CD4-positive, alpha-beta T cell (primary cell): ENCODE measurements around the gene COL4A2. TPM values are rescaled to one million over a fixed set of nuclear protein-coding genes. Genes with fewer than 3 reads are reported as not detected.

Source experiments
- ATAC-seq: fragments of 200-7000 bp; cut with Tn5 transposase; one replicate; pipeline ENCODE4 v1.10.0; 2022; ENCODE audit warnings: mild to moderate bottlenecking; ENCODE audit not compliant: poor library complexity
- CTCF ChIA-PET: fragments of 350-600 bp; sonication (Branson Sonifier 250); formaldehyde crosslinking; loops from one replicate; lab custom pipeline; 2021; ENCODE audit warnings: antibody characterized with exemption, inconsistent platforms; lab: Charles Lee
- POLR2A ChIA-PET: fragments of 350-600 bp; sonication (Branson Sonifier 250); formaldehyde crosslinking; loops from one replicate; lab custom pipeline; 2021; ENCODE audit warnings: antibody characterized with exemption, inconsistent platforms; lab: Charles Lee
- DNase-seq, 14 experiments: peaks; one replicate each; pipeline ENCODE4 v3.0.0-alpha.2; 2013 to 2020; ENCODE audit warnings: mixed read lengths in 2 of 14
- H3K27ac ChIP-seq, 2 donors: one replicate each; pipeline versions ENCODE4 v1.5.1 to v1.7.0; 2013; ENCODE audit warnings: low read length in 2 of 2, low read depth in 1 of 2, mild to moderate bottlenecking in 1 of 2
- H3K27me3 ChIP-seq, 2 experiments: 1 replicate in 1 of 2; 2 replicates in 1 of 2; pipeline versions ENCODE4 v1.6.1 to v1.7.0; 2013; ENCODE audit warnings: low read length in 2 of 2, control low read depth in 1 of 2, mild to moderate bottlenecking in 1 of 2, moderate library complexity in 1 of 2; ENCODE audit not compliant: insufficient read depth in 2 of 2, control insufficient read depth in 1 of 2
- H3K36me3 ChIP-seq: one replicate; pipeline ENCODE4 v1.6.1; 2013; ENCODE audit warnings: low read length, control low read depth; ENCODE audit not compliant: insufficient read depth
- H3K4me1 ChIP-seq: one replicate; pipeline ENCODE4 v1.6.1; 2013; ENCODE audit warnings: low read length, control low read depth; ENCODE audit not compliant: insufficient read depth
- H3K4me3 ChIP-seq: one replicate; pipeline ENCODE4 v1.5.1; 2013; ENCODE audit warnings: mild to moderate bottlenecking, low read length, moderate library complexity
- H3K9me3 ChIP-seq, 2 experiments: 1 replicate in 1 of 2; 2 replicates in 1 of 2; pipeline versions ENCODE4 v1.6.1 to v1.7.0; 2013; ENCODE audit warnings: low read length in 2 of 2, mild to moderate bottlenecking in 2 of 2, control low read depth in 1 of 2, moderate library complexity in 1 of 2; ENCODE audit not compliant: control insufficient read depth in 1 of 2, insufficient read depth in 1 of 2
- H3K27ac Mint-ChIP-seq: one replicate; pipeline ENCODE4 v1.8.0; 2020; ENCODE audit warnings: mixed read lengths
- H3K27me3 Mint-ChIP-seq: one replicate; pipeline ENCODE4 v1.8.0; 2021; ENCODE audit warnings: mixed read lengths
- H3K36me3 Mint-ChIP-seq: one replicate; pipeline ENCODE4 v1.8.0; 2021; ENCODE audit warnings: low read depth, mixed read lengths
- H3K4me1 Mint-ChIP-seq: one replicate; pipeline ENCODE4 v1.8.0; 2021; ENCODE audit warnings: low read depth, mixed read lengths
- H3K4me3 Mint-ChIP-seq: one replicate; pipeline ENCODE4 v1.8.0; 2020; ENCODE audit warnings: mild to moderate bottlenecking, mixed read lengths
- H3K9me3 Mint-ChIP-seq: one replicate; pipeline ENCODE4 v1.8.0; 2020; ENCODE audit warnings: mixed read lengths
- intact Hi-C, 2 experiments: fragments of 100-400 bp; cut with DNase I in 1 of 2; cut with micrococcal nuclease in 1 of 2; formaldehyde crosslinking; loops; one replicate each; pipeline versions ENCODE4 v1.15.1 to v1.9.0; 2023 to 2025; cut with DNase I, micrococcal nuclease
- total RNA-seq, 174 experiments: library from RNA in 2 of 174; stranded (reverse) in 2 of 174; gene quantifications; one replicate each; pipeline ENCODE4 v1.2.3 and lab custom pipeline; 2021 to 2026
- TF ChIP-seq, protein P1 (sequence below): fragments of 200-600 bp; IDR thresholded peaks from one replicate; pipeline ENCODE4 v1.8.0; 2022; ENCODE audit warnings: antibody characterized with exemption, mild to moderate bottlenecking

The COL4A2 gene
- total RNA-seq, 2 experiments from 2014 or later, result not detected

- H3K4me1 ChIP-seq, result peaks cover 25% of the 10 kb centered on the region
- no peaks in the 10 kb centered on the region for H3K36me3 Mint-ChIP-seq
- H3K36me3 ChIP-seq, result no peaks in the 10 kb centered on the region
- no peaks in the 10 kb centered on the region for H3K9me3 ChIP-seq
- H3K4me3 ChIP-seq, result no peak overlapping the region
- ATAC-seq, result no peak
- H3K27ac ChIP-seq, result no peak overlapping the region
- intact Hi-C loops, result no loop called here
- H3K27me3 ChIP-seq, result no peaks in the 10 kb centered on the region
- H3K27me3 Mint-ChIP-seq, result no peaks in the 10 kb centered on the region
- DNase-seq, result peak in 2 of 14 experiments; percentile 20 to 31
- no peak overlapping the region for H3K4me3 Mint-ChIP-seq
- POLR2A ChIA-PET, result no interaction called here
- CTCF ChIA-PET, result no interaction called here
- no peaks in the 10 kb centered on the region for H3K9me3 Mint-ChIP-seq
- peaks cover 29% of the 10 kb centered on the region for H3K4me1 Mint-ChIP-seq
- TF ChIP-seq, protein P1, sequence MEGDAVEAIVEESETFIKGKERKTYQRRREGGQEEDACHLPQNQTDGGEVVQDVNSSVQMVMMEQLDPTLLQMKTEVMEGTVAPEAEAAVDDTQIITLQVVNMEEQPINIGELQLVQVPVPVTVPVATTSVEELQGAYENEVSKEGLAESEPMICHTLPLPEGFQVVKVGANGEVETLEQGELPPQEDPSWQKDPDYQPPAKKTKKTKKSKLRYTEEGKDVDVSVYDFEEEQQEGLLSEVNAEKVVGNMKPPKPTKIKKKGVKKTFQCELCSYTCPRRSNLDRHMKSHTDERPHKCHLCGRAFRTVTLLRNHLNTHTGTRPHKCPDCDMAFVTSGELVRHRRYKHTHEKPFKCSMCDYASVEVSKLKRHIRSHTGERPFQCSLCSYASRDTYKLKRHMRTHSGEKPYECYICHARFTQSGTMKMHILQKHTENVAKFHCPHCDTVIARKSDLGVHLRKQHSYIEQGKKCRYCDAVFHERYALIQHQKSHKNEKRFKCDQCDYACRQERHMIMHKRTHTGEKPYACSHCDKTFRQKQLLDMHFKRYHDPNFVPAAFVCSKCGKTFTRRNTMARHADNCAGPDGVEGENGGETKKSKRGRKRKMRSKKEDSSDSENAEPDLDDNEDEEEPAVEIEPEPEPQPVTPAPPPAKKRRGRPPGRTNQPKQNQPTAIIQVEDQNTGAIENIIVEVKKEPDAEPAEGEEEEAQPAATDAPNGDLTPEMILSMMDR, result no peak
- no peak overlapping the region for H3K27ac Mint-ChIP-seq
Observed at GRCh38 chr13:110521946-110522345, 214.9 kb downstream of the COL4A2 start.

DNA sequence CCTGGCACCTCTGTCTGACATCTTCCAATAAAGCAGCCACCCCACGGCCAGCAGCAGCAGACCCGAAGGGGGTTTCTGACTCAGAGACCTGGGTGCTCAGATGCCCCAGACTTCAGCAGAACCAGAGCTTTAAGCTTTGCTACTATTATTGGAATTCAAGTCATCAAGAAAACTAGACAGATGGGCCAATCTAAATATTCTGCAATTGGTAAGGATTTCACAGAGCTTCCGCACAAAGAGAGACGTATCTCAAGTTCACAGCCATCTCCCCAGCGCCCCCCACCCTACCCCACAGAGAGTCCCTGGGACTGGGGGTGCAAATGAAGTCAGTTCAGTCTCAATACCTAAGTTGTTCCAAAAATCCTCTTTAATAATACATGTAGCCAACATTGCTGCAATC is 215.6 kb downstream of the COL4A2 start:
- no peak overlapping the region for H3K27ac ChIP-seq
- H3K9me3 Mint-ChIP-seq, result no peaks in the 10 kb centered on the region
- intact Hi-C loops, result no loop called here
- TF ChIP-seq, protein P1, result no peak
- H3K4me1 Mint-ChIP-seq, result peaks cover 29% of the 10 kb centered on the region
- H3K4me1 ChIP-seq, result peaks cover 25% of the 10 kb centered on the region
- DNase-seq (no peak), ATAC-seq (no peak)
- no peak overlapping the region for H3K4me3 ChIP-seq
- H3K27me3 ChIP-seq, result no peaks in the 10 kb centered on the region
- H3K27ac Mint-ChIP-seq, result peak overlapping the region; percentile 44
- H3K9me3 ChIP-seq, result no peaks in the 10 kb centered on the region
- no peak overlapping the region for H3K4me3 Mint-ChIP-seq
- ChIA-PET POLR2A (no interaction called here), CTCF (no interaction called here)
- H3K36me3 ChIP-seq, result no peaks in the 10 kb centered on the region
- H3K27me3 Mint-ChIP-seq, result no peaks in the 10 kb centered on the region
- H3K36me3 Mint-ChIP-seq, result no peaks in the 10 kb centered on the region

DNA sequence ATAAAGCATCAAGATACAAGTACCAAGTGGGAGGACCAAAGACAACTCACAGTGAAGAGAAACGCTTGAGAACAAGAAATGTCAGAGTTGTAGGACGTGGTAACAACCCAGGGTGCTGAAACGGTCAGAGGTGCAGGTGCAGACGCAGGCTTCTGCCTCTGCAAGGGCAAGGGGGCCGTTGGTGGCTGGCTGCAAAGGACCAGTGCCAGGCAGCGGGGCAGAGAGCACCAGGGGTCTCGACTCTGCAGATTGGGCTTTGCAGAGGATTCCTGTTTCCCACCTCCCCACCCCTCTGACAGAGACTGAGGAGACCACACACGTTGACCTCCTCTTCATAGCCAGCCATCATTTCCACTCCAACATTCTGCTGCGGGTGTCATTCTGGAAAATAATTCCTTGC is 216.1 kb downstream of the COL4A2 start:
- no peak for DNase-seq
- H3K36me3 ChIP-seq, result no peaks in the 10 kb centered on the region
- intact Hi-C loops, result no loop called here
- no peaks in the 10 kb centered on the region for H3K9me3 ChIP-seq
- peaks cover 25% of the 10 kb centered on the region for H3K4me1 ChIP-seq
- H3K27me3 ChIP-seq, result no peaks in the 10 kb centered on the region
- no peak overlapping the region for H3K4me3 ChIP-seq
- H3K36me3 Mint-ChIP-seq, result no peaks in the 10 kb centered on the region
- peaks cover 29% of the 10 kb centered on the region for H3K4me1 Mint-ChIP-seq
- H3K27me3 Mint-ChIP-seq, result no peaks in the 10 kb centered on the region
- no peaks in the 10 kb centered on the region for H3K9me3 Mint-ChIP-seq
- CTCF ChIA-PET, result no interaction called here
- ATAC-seq, result no peak
- H3K27ac Mint-ChIP-seq, result peak overlapping the region; percentile 44
- H3K4me3 Mint-ChIP-seq, result no peak overlapping the region
- no peak overlapping the region for H3K27ac ChIP-seq
- TF ChIP-seq, protein P1, result no peak
- POLR2A ChIA-PET, result no interaction called here
